Mononuclear cell (primary cell): ENCODE data around the gene GPR35. TPM values are rescaled to one million over a fixed set of nuclear protein-coding genes. Genes with fewer than 3 reads are reported as not detected.

ENCODE experiments used
- H3K27me3 ChIP-seq: 2 replicates; pipeline ENCODE4 v1.6.0; 2011; ENCODE audit warnings: low read length, control low read depth; ENCODE audit not compliant: insufficient read depth
- H3K4me1 ChIP-seq: 2 replicates; pipeline ENCODE4 v1.5.1; 2011; ENCODE audit warnings: mild to moderate bottlenecking, low read length, control low read depth; ENCODE audit not compliant: insufficient read depth
- H3K4me3 ChIP-seq: 2 replicates; pipeline ENCODE4 v1.5.1; 2011; ENCODE audit warnings: mild to moderate bottlenecking, low read length, moderate library complexity
- H3K9me3 ChIP-seq: 2 replicates; pipeline ENCODE4 v1.5.1; 2011; ENCODE audit warnings: low read depth, mild to moderate bottlenecking, control low read depth, low read length
- total RNA-seq: library from RNA; depleted of rRNA; stranded (reverse); fragments of >200 nt; gene quantifications from one replicate; pipeline ENCODE4 v1.2.3, GENCODE V29; 2012

GPR35 gene
- total RNA-seq, 1 donor = 40.8 TPM

- Histone ChIP-seq H3K27me3 (no peaks in the 10 kb centered on the region), H3K9me3 (no peaks in the 10 kb centered on the region)
These were observed 7.0 kb downstream of the GPR35 start for GRCh38 chr2:240632306-240632721.

GRCh38 chr2:240635121-240635997 is 10.1 kb downstream of the GPR35 start:
- H3K4me1 ChIP-seq = no peaks in the 10 kb centered on the region
- no peaks in the 10 kb centered on the region for H3K9me3 ChIP-seq
- H3K27me3 ChIP-seq = no peaks in the 10 kb centered on the region
- H3K4me3 ChIP-seq = no peak overlapping the region

More at GRCh38 chr2:240632306-240632721, 7.0 kb downstream of the GPR35 start:
- no peak overlapping the region for H3K4me3 ChIP-seq
- peaks cover 3% of the 10 kb centered on the region for H3K4me1 ChIP-seq

- H3K9me3 ChIP-seq = no peaks in the 10 kb centered on the region
- H3K4me1 ChIP-seq = no peaks in the 10 kb centered on the region
These were observed 10.8 kb downstream of the GPR35 start for GRCh38 chr2:240635998-240636547.

GRCh38 chr2:240636563-240637115 is 11.4 kb downstream of the GPR35 start:
- Histone ChIP-seq H3K4me1 (no peaks in the 10 kb centered on the region), H3K9me3 (no peaks in the 10 kb centered on the region), H3K4me3 (no peak overlapping the region), H3K27me3 (no peaks in the 10 kb centered on the region)

More at GRCh38 chr2:240635998-240636547, 10.8 kb downstream of the GPR35 start:
- H3K27me3 ChIP-seq = no peaks in the 10 kb centered on the region
- H3K4me3 ChIP-seq = no peak overlapping the region

- H3K4me3 ChIP-seq = no peak overlapping the region
- H3K9me3 ChIP-seq = no peaks in the 10 kb centered on the region
- H3K4me1 ChIP-seq = no peaks in the 10 kb centered on the region
- H3K27me3 ChIP-seq = no peaks in the 10 kb centered on the region
These were observed 12.0 kb downstream of the GPR35 start for GRCh38 chr2:240637116-240637900.

- Histone ChIP-seq H3K9me3 (no peaks in the 10 kb centered on the region), H3K27me3 (no peaks in the 10 kb centered on the region), H3K4me3 (no peak overlapping the region), H3K4me1 (no peaks in the 10 kb centered on the region)
These were observed 12.6 kb downstream of the GPR35 start for GRCh38 chr2:240637901-240638345.

GRCh38 chr2:240638512-240639160 is 13.4 kb downstream of the GPR35 start:
- Histone ChIP-seq H3K9me3 (no peaks in the 10 kb centered on the region), H3K27me3 (no peaks in the 10 kb centered on the region), H3K4me1 (no peaks in the 10 kb centered on the region), H3K4me3 (no peak overlapping the region)

- no peaks in the 10 kb centered on the region for H3K9me3 ChIP-seq
- no peaks in the 10 kb centered on the region for H3K4me1 ChIP-seq
- H3K4me3 ChIP-seq = no peak overlapping the region
- no peaks in the 10 kb centered on the region for H3K27me3 ChIP-seq
These were observed 14.3 kb downstream of the GPR35 start for GRCh38 chr2:240639566-240639965.

- no peaks in the 10 kb centered on the region for H3K9me3 ChIP-seq
- H3K4me3 ChIP-seq = no peak overlapping the region
- no peaks in the 10 kb centered on the region for H3K27me3 ChIP-seq
- no peaks in the 10 kb centered on the region for H3K4me1 ChIP-seq
These were observed 15.7 kb downstream of the GPR35 start for GRCh38 chr2:240640939-240641338.

- Histone ChIP-seq H3K4me1 (no peaks in the 10 kb centered on the region), H3K4me3 (no peak overlapping the region), H3K9me3 (no peaks in the 10 kb centered on the region), H3K27me3 (no peaks in the 10 kb centered on the region)
These were observed 17.0 kb downstream of the GPR35 start for GRCh38 chr2:240642061-240642805.

GRCh38 chr2:240642806-240643092 is 17.5 kb downstream of the GPR35 start:
- Histone ChIP-seq H3K4me3 (no peak overlapping the region), H3K4me1 (no peaks in the 10 kb centered on the region), H3K27me3 (no peaks in the 10 kb centered on the region), H3K9me3 (no peaks in the 10 kb centered on the region)

GRCh38 chr2:240643093-240643810 is 18.0 kb downstream of the GPR35 start:
- H3K9me3 ChIP-seq = no peaks in the 10 kb centered on the region
- H3K27me3 ChIP-seq = no peaks in the 10 kb centered on the region
- no peak overlapping the region for H3K4me3 ChIP-seq
- H3K4me1 ChIP-seq = no peaks in the 10 kb centered on the region

- H3K4me1 ChIP-seq = no peaks in the 10 kb centered on the region
- no peaks in the 10 kb centered on the region for H3K9me3 ChIP-seq
- H3K27me3 ChIP-seq = no peaks in the 10 kb centered on the region
- H3K4me3 ChIP-seq = no peak overlapping the region
These were observed 18.5 kb downstream of the GPR35 start for GRCh38 chr2:240643811-240644150.
